Esophagus squamous epithelium (tissue), 5 donors: Measurements from ENCODE around the gene EIF1. TPM values are rescaled to one million over a fixed set of nuclear protein-coding genes. Genes with fewer than 3 reads are reported as not detected.
A peak's percentile ranks its signal among the peaks of the same experiment; 100 is the strongest.

ENCODE experiments used
- DNase-seq: peaks from one replicate; lab custom pipeline; 2025; lab: John Stamatoyannopoulos, UW
- H3K27ac ChIP-seq, 4 donors: fragments of 200-600 bp; sonication (generic); one replicate each; pipeline ENCODE4 v1.5.1; 2016 to 2019; ENCODE audit warnings: mild to moderate bottlenecking in 1 of 4
- H3K27me3 ChIP-seq, 4 donors: fragments of 200-600 bp; sonication (generic); 1 replicate in 3 of 4; 2 replicates in 1 of 4; pipeline versions ENCODE4 v1.5.1 to v1.6.0; 2017 to 2021; ENCODE audit warnings: antibody characterized with exemption in 1 of 4
- H3K36me3 ChIP-seq, 3 donors: fragments of 200-600 bp; sonication (generic); one replicate each; pipeline ENCODE4 v1.5.1; 2016 to 2019
- H3K4me1 ChIP-seq, 3 donors: fragments of 200-600 bp; sonication (generic); one replicate each; pipeline ENCODE4 v1.5.1; 2017 to 2019
- H3K4me3 ChIP-seq, 4 donors: fragments of 200-600 bp; sonication (generic); 1 replicate in 3 of 4; 2 replicates in 1 of 4; pipeline ENCODE4 v1.5.1; 2016 to 2019; ENCODE audit warnings: mild to moderate bottlenecking in 2 of 4, moderate library complexity in 1 of 4
- H3K9me3 ChIP-seq, 3 donors: fragments of 200-600 bp; sonication (generic); one replicate each; pipeline ENCODE4 v1.5.1; 2016 to 2019
- POLR2A ChIP-seq, 4 donors: fragments of 450-650 bp; IDR thresholded peaks; one replicate each; pipeline ENCODE4 v1.6.1; 2017; ENCODE audit warnings: antibody characterized with exemption in 4 of 4, mild to moderate bottlenecking in 4 of 4, moderate library complexity in 3 of 4
- WGBS, 2 donors: methylation state at CpG; one replicate each; pipeline ENCODE4 v1.1.5; 2018; 5-methylcytosine and 5-hydroxymethylcytosine counted together
- intact Hi-C: fragments of 100-400 bp; cut with DNase I; formaldehyde crosslinking; loops from one replicate; pipeline ENCODE4 v1.15.0; 2022
- total RNA-seq, 4 donors: library from RNA; depleted of rRNA; stranded (reverse); fragments of >200 nt; gene quantifications; one replicate each; pipeline ENCODE4 v1.1.0, GENCODE V29; 2016
- TF ChIP-seq, protein P1 (sequence below), 6 experiments: fragments of 450-650 bp in 4 of 6; fragments of 200-600 bp in 2 of 6; sonication (generic) in 2 of 6; IDR thresholded peaks; one replicate each; pipeline ENCODE4 v1.5.1; 2016 to 2019; ENCODE audit warnings: antibody characterized with exemption in 6 of 6, mild to moderate bottlenecking in 4 of 6, moderate library complexity in 4 of 6
- donor health status: DM: yes; HTN: yes; CAD: no.

The EIF1 gene
- total RNA-seq, 4 donors from 2014 or later: 96.5 to 311 (median 223) TPM

DNA sequence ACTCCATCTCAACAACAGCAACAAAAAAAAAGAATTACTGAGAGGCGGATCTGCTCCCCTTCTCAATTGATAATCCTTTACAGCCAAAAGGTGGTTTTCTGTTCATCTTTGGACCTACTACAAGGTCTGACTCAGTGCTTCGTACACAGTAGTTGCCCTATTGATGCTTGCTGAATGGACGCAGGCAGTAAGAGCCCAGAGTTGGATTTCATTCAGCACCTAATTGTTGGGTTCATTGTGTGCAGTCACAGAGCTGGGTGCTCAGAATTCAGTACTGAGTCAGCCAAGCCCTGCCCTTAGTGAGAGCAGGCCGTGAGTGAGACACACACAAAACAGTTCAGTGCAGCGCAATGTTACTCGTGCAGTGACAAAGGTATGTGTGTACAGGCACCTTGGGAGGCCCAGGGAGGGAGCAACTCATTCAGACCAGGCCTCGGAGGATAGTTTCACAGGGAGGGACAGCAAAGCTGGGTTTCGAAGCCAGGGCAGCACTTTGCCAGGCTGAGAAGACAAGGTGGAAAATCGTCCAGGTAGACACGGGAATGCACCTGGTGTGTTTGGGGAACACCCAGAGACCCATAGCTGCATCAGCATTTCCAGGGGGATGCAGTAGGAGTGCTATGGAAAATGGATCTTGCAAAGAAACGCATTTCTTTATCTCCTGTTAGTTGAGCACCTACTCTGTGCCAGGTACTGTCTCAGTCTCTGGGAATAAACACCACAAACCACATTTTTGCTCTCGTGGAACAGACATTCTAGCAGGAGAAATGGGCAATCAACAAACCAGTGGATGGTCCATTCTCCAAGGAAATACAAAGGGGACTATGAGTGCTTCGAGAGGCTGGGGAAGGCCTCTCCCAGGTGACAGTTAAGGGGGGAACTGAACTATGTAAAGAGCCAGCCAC, 46.2 kb upstream of the EIF1 start:
- no peak for TF ChIP-seq POLR2A (IDR thresholded peaks at IDR 0.05)
- TF ChIP-seq, protein P1, sequence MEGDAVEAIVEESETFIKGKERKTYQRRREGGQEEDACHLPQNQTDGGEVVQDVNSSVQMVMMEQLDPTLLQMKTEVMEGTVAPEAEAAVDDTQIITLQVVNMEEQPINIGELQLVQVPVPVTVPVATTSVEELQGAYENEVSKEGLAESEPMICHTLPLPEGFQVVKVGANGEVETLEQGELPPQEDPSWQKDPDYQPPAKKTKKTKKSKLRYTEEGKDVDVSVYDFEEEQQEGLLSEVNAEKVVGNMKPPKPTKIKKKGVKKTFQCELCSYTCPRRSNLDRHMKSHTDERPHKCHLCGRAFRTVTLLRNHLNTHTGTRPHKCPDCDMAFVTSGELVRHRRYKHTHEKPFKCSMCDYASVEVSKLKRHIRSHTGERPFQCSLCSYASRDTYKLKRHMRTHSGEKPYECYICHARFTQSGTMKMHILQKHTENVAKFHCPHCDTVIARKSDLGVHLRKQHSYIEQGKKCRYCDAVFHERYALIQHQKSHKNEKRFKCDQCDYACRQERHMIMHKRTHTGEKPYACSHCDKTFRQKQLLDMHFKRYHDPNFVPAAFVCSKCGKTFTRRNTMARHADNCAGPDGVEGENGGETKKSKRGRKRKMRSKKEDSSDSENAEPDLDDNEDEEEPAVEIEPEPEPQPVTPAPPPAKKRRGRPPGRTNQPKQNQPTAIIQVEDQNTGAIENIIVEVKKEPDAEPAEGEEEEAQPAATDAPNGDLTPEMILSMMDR (IDR thresholded peaks at IDR 0.05): no peak
- no peak for DNase-seq
- H3K9me3 ChIP-seq: no peaks in the 10 kb centered on the region
- 47 to 66% methylated on average over 7 to 11 of the region's 13 CpGs for WGBS, 2 donors
- H3K4me3 ChIP-seq: no peak overlapping the region
- peaks cover 0 to 25% (median 0%) of the 10 kb centered on the region in 4 donors for H3K27me3 ChIP-seq
- H3K4me1 ChIP-seq: peaks cover 10 to 31% (median 11%) of the 10 kb centered on the region in 3 donors
- H3K27ac ChIP-seq: peak overlapping the region in 3 of 4 donors; percentile 9 to 47 (median 37)
- H3K36me3 ChIP-seq: no peaks in the 10 kb centered on the region
- intact Hi-C loops: loop anchor here (10.0 kb wide), 1 partner anchor 88 kb away; no protein-coding TSS in a partner anchor

DNA sequence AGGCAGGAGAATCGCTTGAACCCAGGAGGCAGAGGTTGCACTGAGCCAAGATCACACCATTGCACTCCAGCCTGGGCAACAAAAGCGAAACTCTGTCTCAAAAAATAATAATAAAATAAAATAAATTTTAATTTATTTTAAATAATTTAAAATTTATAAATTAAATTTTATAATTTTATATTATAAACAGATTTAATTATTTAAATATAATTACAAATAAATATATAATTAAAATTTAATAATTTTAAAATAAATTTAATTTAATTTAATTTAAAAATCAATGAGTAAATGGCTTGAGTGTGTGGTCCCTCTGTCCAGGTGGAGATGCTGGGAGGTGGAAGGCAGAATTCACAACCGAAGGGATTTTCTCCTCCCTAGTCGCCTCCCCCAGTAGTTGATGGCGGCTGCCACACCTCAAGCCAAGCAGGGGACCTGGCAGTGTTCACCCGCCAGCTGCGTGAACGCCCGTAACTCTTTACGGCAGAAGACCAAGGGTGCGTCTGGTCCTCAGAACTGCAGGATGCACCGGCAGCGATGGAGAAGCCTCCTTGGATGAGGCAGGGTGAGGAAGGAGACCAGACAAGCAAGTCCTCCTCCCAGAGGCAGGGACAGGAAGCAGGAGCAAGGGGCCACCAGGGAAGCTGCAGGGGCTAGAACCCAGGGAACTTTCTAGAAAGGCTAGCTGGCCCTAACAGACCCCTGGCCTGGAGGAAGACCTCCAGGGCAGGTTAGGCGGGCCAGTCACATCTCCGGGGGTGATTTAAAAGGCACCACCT, 41.5 kb upstream of the EIF1 start:
- Histone ChIP-seq H3K4me1 (peaks cover 28 to 73% (median 40%) of the 10 kb centered on the region in 3 donors), H3K36me3 (no peaks in the 10 kb centered on the region), H3K9me3 (no peaks in the 10 kb centered on the region), H3K27ac (peak overlapping the region in 3 of 4 donors; percentile 97 to 98 (median 97)), H3K4me3 (peak overlapping the region in 1 of 4 donors; percentile 67), H3K27me3 (no peaks in the 10 kb centered on the region)
- TF ChIP-seq, protein P1 (IDR thresholded peaks at IDR 0.05): no peak
- TF ChIP-seq POLR2A (IDR thresholded peaks at IDR 0.05): no peak
- WGBS, 2 donors: 48 to 67% methylated on average over 7 to 13 of the region's 15 CpGs
- intact Hi-C loops: loop anchor here (5.0 to 10.0 kb wide), 3 partner anchors 65 to 735 kb away; no protein-coding TSS in a partner anchor
- no peak for DNase-seq

DNA sequence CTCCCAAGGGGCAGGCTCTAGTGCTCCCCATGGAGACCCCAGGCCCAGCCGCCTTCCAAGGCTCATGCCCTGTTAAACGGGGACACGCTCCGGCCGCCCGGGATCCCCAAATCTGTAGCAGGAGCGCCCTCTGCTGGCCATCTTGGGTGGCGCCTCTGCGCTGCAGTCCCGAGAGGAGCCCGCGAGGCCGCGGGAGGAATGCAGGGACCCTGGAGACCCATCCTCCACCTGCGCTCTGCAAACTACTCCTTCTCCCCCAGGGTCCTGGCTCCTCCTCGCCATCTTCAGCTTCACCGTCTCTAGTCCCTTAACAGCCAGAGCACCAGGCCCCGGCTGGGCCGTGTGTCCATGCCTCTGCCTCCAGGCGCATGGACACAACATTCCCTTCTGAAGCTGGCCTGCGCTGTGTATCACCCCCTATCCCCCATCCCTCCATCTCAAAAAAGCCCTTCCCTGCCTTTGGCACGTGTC, 40.7 kb upstream of the EIF1 start:
- H3K27me3 ChIP-seq: no peaks in the 10 kb centered on the region
- H3K27ac ChIP-seq: peak overlapping the region; percentile 85 to 98 (median 97)
- peaks cover 32 to 73% (median 47%) of the 10 kb centered on the region in 3 donors for H3K4me1 ChIP-seq
- peak; percentile 32 for DNase-seq
- H3K36me3 ChIP-seq: no peaks in the 10 kb centered on the region
- peak overlapping the region; percentile 1 to 67 (median 42) for H3K4me3 ChIP-seq
- no peaks in the 10 kb centered on the region for H3K9me3 ChIP-seq
- no peak for TF ChIP-seq POLR2A (IDR thresholded peaks at IDR 0.05)
- TF ChIP-seq, protein P1 (IDR thresholded peaks at IDR 0.05): peak; percentile 88 to 99 (median 98)
- 1 to 6% methylated on average over 8 to 20 of the region's 22 CpGs for WGBS, 2 donors
- intact Hi-C loops: loop anchor here (5.0 to 10.0 kb wide), 3 partner anchors 66 to 736 kb away; no protein-coding TSS in a partner anchor

DNA sequence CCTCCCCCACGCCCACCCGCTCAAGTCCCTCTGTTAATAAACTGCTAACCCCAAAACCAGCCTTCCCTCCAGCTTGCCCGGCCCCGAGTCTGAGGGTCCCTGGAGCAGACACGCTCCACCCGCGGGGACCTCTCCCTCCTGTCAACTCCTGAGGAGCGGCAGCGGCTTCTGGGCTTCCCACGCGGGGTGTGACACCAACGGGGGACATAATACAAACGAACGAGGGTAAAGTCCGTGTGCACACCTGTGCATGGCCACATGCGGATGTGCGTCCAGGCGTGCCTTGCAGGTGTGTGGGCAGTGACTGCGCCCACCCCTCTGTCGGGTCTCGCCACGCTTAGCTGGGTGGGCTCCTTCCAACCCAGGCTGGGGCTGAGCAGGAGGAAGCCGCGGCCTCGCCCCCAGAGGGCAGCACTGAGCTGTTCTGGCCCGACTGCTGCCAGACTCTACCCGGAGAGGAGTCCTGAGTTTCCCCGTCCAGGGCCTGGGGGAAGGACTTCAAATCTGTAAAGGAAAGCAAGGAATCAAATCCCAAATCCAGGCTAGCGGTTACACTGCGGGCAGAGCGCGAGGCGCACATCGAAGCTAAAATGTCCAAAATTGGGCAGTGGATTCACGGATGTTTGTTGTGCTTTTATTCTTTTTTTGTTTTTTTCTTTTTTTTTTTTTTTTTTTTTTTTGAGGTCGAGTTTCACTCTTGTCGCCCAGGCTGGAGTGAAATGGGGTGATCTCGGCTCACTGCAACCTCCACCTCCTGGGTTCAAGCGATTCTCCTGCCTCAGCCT, 40.1 kb upstream of the EIF1 start:
- Histone ChIP-seq H3K4me3 (peak overlapping the region; percentile 1 to 67 (median 42)), H3K27ac (peak overlapping the region; percentile 95 to 98 (median 97))

More for the DNA sequence above, 40.1 kb upstream of the EIF1 start:
- H3K9me3 ChIP-seq: no peaks in the 10 kb centered on the region
- WGBS, 2 donors: 2 to 8% methylated on average over 16 to 23 of the region's 39 CpGs
- peaks cover 34 to 80% (median 53%) of the 10 kb centered on the region in 3 donors for H3K4me1 ChIP-seq
- peak; percentile 21 for DNase-seq
- no peaks in the 10 kb centered on the region for H3K27me3 ChIP-seq
- intact Hi-C loops: loop anchor here (5.0 to 10.0 kb wide), 3 partner anchors 66 to 736 kb away; no protein-coding TSS in a partner anchor
- H3K36me3 ChIP-seq: no peaks in the 10 kb centered on the region
- TF ChIP-seq, protein P1 (IDR thresholded peaks at IDR 0.05): peak; percentile 90 to 99 (median 96)
- no peak for TF ChIP-seq POLR2A (IDR thresholded peaks at IDR 0.05)
